ENCODE results near the gene DBET. TPM values are rescaled to one million over a fixed set of nuclear protein-coding genes. Genes with fewer than 3 reads are reported as not detected.
"Not testable (repeated sequence)": the region's sequence is repeated elsewhere in the genome, so short reads cannot be mapped to it uniquely, and the experiment has no call there.

Gene DBET
- total RNA-seq, 1 donor from 2014 or later: not detected

DNA sequence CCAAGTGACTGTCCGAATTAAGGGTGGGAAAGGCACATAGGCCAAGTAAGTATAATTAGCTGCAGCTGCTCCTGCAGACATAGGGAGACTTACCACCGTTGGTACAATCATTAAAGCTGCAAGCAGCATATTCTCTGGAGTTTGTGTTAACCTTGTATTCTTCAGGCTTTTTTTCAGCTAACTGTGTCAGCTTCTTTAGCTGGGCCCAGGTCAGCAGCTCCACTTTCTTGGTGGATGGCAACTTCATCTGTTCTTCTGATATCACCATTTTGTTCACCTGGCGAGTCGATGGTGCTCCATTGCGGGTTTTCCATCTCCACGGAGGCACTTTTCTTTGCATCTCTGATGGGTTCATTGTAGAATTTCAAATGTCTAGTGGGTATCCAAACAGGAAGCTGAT is 44.5 kb downstream of the DBET start:
- not testable (repeated sequence) for H3K4me3 ChIP-seq (ENCODE audit: low read depth, low read length); DNase-seq (ENCODE audit: low read depth); H3K27me3 ChIP-seq (ENCODE audit: control insufficient read depth, insufficient read depth, low read length); H3K36me3 ChIP-seq (ENCODE audit: control insufficient read depth, insufficient read depth, low read length)

GRCh38 chr4:190109390-190110011 is 45.2 kb downstream of the DBET start:
- DNase-seq (ENCODE audit: low read depth); H3K36me3 ChIP-seq (ENCODE audit: control insufficient read depth, insufficient read depth, low read length); H3K4me3 ChIP-seq (ENCODE audit: low read depth, low read length); H3K27me3 ChIP-seq (ENCODE audit: control insufficient read depth, insufficient read depth, low read length): not testable (repeated sequence)

GRCh38 chr4:190110033-190110432 is 45.7 kb downstream of the DBET start:
- not testable (repeated sequence) for H3K36me3 ChIP-seq (ENCODE audit: control insufficient read depth, insufficient read depth, low read length); DNase-seq (ENCODE audit: low read depth); H3K27me3 ChIP-seq (ENCODE audit: control insufficient read depth, insufficient read depth, low read length); H3K4me3 ChIP-seq (ENCODE audit: low read depth, low read length)

- not testable (repeated sequence) for H3K27me3 ChIP-seq (ENCODE audit: control insufficient read depth, insufficient read depth, low read length); H3K4me3 ChIP-seq (ENCODE audit: low read depth, low read length); H3K36me3 ChIP-seq (ENCODE audit: control insufficient read depth, insufficient read depth, low read length); DNase-seq (ENCODE audit: low read depth)
Measured at GRCh38 chr4:190110570-190111295, 46.4 kb downstream of the DBET start.

DNA sequence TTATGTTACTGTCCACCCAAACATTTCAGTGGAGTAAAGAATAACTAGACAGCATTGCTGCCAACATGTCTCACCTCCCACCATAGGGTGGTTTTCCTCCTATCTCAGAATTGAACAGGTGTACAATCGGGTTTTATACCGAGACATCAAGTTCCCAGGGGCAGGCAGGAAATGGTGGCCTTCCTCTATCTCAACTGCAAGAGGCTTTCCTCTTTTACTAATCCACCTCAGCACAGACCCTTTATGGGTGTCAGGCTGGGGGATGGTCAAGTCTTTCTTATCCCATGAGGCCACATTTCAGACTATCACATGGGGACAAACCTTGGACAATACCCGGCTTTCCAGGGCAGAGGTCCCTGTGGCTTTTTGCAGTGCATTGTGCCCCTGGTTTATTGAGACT is 48.6 kb downstream of the DBET start:
- not testable (repeated sequence) for H3K27me3 ChIP-seq (ENCODE audit: control insufficient read depth, insufficient read depth, low read length); H3K36me3 ChIP-seq (ENCODE audit: control insufficient read depth, insufficient read depth, low read length); H3K4me3 ChIP-seq (ENCODE audit: low read depth, low read length); DNase-seq (ENCODE audit: low read depth)

DNA sequence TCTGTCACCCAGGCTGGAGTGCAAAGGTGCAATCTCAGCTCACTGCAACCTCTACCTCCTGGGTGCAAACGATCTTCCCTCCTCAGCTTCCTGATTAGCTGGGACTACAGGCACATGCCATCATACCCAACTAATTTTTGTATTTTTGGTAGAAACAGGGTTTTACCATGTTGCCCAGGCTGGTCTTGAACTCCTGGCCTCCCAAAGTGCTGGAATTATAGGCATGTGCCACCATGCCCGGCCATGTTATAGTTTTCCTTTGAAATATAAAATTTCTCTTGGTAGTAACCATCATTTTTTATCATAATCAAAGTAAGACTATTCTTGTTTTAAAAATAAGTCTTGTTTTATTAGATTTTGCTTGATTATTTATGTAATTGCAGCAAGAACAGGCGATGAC is 50.7 kb downstream of the DBET start:
- DNase-seq (ENCODE audit: low read depth); H3K36me3 ChIP-seq (ENCODE audit: control insufficient read depth, insufficient read depth, low read length); H3K27me3 ChIP-seq (ENCODE audit: control insufficient read depth, insufficient read depth, low read length); H3K4me3 ChIP-seq (ENCODE audit: low read depth, low read length): not testable (repeated sequence)

Other genes starting within 250 kb of the DBET start
- 37.0 and 53.7 TPM in 2 replicates for gene FRG1, start 123.6 kb upstream of the DBET start, total RNA-seq
- gene FRG2, start 37.2 kb upstream of the DBET start, total RNA-seq: not detected in 2 replicates
- gene DUX4, start 109.3 kb downstream of the DBET start, total RNA-seq: not detected in 2 replicates